Right atrium auricular region (tissue), 2 donors: ENCODE data around the gene MYCN. TPM values are rescaled to one million over a fixed set of nuclear protein-coding genes. Genes with fewer than 3 reads are reported as not detected.

Experiments used
- DNase-seq: peaks from one replicate; pipeline ENCODE4 v3.0.0-alpha.2; 2019; ENCODE audit warnings: low spot score
- H3K27ac ChIP-seq, 2 donors: fragments of 200-600 bp; sonication (generic); 1 replicate in 1 of 2; 2 replicates in 1 of 2; pipeline ENCODE4 v1.5.1; 2016 to 2019
- H3K27me3 ChIP-seq, 2 donors: fragments of 200-600 bp; sonication (generic); one replicate each; pipeline versions ENCODE4 v1.5.1 to v1.6.0; 2017 to 2019
- H3K36me3 ChIP-seq: fragments of 200-600 bp; sonication (generic); one replicate; pipeline ENCODE4 v1.5.1; 2016
- H3K4me1 ChIP-seq, 2 donors: fragments of 200-600 bp; sonication (generic); one replicate each; pipeline versions ENCODE4 v1.5.1 to v1.6.0; 2017 to 2019
- H3K4me3 ChIP-seq, 2 donors: fragments of 200-600 bp; sonication (generic); 1 replicate in 1 of 2; 2 replicates in 1 of 2; pipeline ENCODE4 v1.5.1; 2017 to 2019; ENCODE audit warnings: mild to moderate bottlenecking in 1 of 2, moderate library complexity in 1 of 2
- H3K9me3 ChIP-seq, 2 donors: fragments of 200-600 bp; sonication (generic); one replicate each; pipeline ENCODE4 v1.5.1; 2019
- total RNA-seq, 2 donors: library from RNA; depleted of rRNA; stranded (reverse); fragments of >200 nt; gene quantifications; one replicate each; pipeline ENCODE4 v1.1.0, GENCODE V29; 2016
- TF ChIP-seq, protein P1 (sequence below), 2 donors: fragments of 200-600 bp; sonication (generic); IDR thresholded peaks; one replicate each; pipeline ENCODE4 v1.5.1; 2019; ENCODE audit warnings: antibody characterized with exemption in 2 of 2

Gene MYCN
- total RNA-seq, 2 donors from 2014 or later, result 0.30 to 0.63 TPM

DNA sequence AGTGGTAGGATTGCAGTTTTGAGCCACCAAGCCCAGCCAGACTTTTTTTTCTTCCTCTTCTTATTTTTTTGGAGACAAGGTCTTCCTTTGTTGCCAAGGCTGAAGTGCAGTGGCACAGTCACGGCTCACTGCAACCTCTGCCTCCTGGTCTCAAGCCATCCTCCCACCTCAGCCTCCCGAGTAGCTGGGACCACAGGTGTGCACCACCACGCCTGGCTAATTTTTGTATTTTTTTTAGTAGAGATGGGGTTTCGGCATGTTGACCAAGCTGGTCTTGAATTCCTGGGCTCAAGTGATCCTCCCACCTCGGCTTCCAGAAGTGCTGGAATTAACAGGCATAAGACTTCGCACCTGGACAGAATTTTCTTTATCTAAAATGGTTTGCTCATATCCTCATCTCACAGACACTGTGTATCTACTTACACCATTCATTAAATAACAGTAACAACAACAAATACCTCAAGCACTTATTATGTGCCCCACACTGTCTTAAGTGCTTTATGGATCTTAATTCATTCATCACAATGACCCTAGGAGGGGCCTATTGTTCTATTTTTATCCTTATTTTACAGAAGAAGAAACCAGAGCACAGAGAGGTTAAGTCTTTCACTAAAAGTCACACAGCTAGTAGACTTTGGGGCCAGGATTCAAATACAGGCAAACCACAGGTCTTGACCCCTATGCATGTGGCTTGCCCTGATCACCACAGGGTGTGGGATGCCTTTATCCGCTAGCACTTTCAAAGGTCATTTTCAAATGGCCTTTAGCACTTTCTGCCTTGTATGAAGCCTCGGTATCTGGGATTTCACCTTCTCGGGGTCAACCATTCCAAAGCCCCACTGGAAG, 39.6 kb downstream of the MYCN start:
- Histone ChIP-seq H3K4me1 (no peaks in the 10 kb centered on the region), H3K4me3 (no peak overlapping the region), H3K36me3 (no peaks in the 10 kb centered on the region), H3K27ac (no peak overlapping the region), H3K27me3 (no peaks in the 10 kb centered on the region), H3K9me3 (no peaks in the 10 kb centered on the region)
- TF ChIP-seq, protein P1, sequence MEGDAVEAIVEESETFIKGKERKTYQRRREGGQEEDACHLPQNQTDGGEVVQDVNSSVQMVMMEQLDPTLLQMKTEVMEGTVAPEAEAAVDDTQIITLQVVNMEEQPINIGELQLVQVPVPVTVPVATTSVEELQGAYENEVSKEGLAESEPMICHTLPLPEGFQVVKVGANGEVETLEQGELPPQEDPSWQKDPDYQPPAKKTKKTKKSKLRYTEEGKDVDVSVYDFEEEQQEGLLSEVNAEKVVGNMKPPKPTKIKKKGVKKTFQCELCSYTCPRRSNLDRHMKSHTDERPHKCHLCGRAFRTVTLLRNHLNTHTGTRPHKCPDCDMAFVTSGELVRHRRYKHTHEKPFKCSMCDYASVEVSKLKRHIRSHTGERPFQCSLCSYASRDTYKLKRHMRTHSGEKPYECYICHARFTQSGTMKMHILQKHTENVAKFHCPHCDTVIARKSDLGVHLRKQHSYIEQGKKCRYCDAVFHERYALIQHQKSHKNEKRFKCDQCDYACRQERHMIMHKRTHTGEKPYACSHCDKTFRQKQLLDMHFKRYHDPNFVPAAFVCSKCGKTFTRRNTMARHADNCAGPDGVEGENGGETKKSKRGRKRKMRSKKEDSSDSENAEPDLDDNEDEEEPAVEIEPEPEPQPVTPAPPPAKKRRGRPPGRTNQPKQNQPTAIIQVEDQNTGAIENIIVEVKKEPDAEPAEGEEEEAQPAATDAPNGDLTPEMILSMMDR (IDR thresholded peaks at IDR 0.05), result no peak
- DNase-seq, result no peak

DNA sequence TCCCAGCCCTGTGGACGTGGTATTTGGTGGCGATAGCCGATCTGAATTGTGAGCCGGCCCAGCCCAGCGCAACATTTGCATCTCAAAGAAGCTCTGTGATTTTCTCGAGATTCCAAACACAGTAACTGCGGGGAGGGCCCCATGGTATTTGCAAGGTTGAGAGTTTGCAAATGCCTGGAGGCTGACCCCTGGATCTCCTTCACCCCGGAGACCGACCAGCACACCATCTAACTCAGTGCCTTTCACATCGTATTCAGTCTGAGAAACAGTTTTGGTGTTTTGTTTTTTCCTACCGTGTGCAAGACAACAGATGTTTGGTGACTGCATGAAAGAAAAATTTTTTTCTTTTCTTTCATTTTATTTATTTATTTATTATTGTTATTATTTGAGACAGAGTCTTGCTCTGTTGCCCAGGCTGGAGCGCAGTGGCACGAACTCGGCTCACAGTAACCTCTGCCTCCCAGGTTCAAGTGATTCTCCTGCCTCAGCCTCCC, 40.3 kb downstream of the MYCN start:
- DNase-seq, result no peak
- no peak overlapping the region for H3K27ac ChIP-seq
- no peaks in the 10 kb centered on the region for H3K36me3 ChIP-seq
- TF ChIP-seq, protein P1 (IDR thresholded peaks at IDR 0.05), result no peak
- no peaks in the 10 kb centered on the region for H3K4me1 ChIP-seq
- no peaks in the 10 kb centered on the region for H3K9me3 ChIP-seq
- no peaks in the 10 kb centered on the region for H3K27me3 ChIP-seq
- H3K4me3 ChIP-seq, result no peak overlapping the region

DNA sequence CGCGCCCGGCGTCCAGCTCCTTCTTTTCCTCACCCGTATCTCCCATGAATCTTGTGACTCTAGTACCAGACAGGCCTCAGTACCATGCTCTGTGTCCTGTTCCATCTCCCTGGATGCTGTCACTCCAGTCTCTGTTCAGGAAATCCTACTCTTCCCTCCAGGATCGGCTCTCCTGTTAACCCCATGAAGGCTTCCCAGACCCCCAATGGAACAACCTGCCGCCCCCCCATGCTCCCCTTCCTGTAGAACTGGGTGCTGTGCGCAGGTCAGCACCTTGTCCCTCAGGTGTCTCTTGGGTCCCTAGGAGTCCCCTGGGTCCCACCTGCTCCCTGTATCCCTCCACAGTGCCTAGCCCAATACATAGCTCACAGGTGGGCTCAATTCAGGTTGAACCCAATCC, 41.3 kb downstream of the MYCN start:
- H3K4me1 ChIP-seq, result no peaks in the 10 kb centered on the region
- H3K27ac ChIP-seq, result no peak overlapping the region
- no peak overlapping the region for H3K4me3 ChIP-seq
- no peaks in the 10 kb centered on the region for H3K27me3 ChIP-seq
- H3K36me3 ChIP-seq, result no peaks in the 10 kb centered on the region
- H3K9me3 ChIP-seq, result no peaks in the 10 kb centered on the region
- DNase-seq, result no peak
- TF ChIP-seq, protein P1 (IDR thresholded peaks at IDR 0.05), result no peak

DNA sequence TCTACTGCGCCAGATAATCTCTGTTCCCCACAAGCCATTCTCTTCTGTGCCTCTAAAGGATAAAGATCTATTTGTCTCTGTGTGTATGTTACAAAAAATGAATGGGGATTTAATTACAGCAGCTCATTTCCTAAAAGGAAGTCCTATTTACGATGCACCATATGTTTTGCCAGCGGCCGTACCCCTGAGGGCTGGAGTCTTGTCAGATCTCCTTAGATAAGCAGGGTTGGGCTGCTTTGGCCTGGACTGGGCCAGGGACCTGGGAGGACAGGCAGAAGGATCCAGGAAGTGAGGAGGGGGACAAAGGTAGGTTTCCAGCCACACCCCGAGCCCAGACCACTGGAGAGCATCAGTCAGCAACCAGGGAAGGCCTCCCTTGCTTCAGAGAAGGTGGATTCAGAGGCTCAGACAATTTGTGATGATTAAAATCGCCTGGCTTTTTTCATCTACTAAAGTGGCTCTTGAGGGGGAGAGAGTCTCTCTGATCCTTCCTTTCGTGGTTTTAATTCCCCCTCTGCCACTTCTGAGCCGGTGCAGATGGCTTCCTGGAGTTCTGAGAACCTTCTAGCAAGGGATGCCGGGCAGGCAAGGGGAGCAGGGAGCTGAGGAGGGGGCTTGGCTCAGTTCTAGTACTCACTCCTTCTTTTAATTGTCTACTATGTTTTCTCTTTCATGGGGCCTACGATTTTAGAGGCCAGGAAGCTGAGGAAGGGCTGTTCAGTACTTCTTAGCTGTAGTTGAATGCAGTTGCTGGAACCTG, 42.1 kb downstream of the MYCN start:
- no peaks in the 10 kb centered on the region for H3K27me3 ChIP-seq
- TF ChIP-seq, protein P1 (IDR thresholded peaks at IDR 0.05), result no peak
- DNase-seq, result no peak
- H3K27ac ChIP-seq, result no peak overlapping the region
- H3K4me1 ChIP-seq, result no peaks in the 10 kb centered on the region
- no peaks in the 10 kb centered on the region for H3K36me3 ChIP-seq
- H3K4me3 ChIP-seq, result no peak overlapping the region
- H3K9me3 ChIP-seq, result no peaks in the 10 kb centered on the region

DNA sequence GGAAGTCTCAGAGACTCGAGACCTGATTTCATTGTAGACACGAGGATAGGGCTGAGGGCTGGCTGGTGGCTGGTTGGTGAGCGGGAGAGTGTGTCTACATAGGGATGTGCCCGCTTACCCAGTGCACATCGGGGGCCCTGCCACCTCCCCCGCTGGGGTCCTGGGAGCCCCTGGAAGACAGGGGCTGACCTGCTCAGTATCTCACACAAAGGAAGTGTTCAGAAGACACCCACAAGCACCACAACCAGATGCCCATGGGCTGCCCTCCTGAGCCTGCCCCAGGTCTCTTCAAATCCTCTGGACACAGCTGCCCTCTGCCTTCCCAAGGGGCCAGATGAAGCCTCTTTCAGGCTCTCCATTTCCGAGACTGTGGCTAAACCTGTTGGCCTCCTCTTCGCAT, 43.1 kb downstream of the MYCN start:
- TF ChIP-seq, protein P1 (IDR thresholded peaks at IDR 0.05), result no peak
- H3K4me3 ChIP-seq, result no peak overlapping the region
- no peak for DNase-seq
- H3K9me3 ChIP-seq, result no peaks in the 10 kb centered on the region
- no peaks in the 10 kb centered on the region for H3K4me1 ChIP-seq
- H3K27ac ChIP-seq, result no peak overlapping the region
- no peaks in the 10 kb centered on the region for H3K36me3 ChIP-seq
- no peaks in the 10 kb centered on the region for H3K27me3 ChIP-seq
